Embryonic facial prominence (tissue), 1 donor: Measurements from ENCODE around the gene VCL.
A peak's percentile ranks its signal among the peaks of the same experiment; 100 is the strongest.
"Not testable (repeated sequence)": the region's sequence is repeated elsewhere in the genome, so short reads cannot be mapped to it uniquely, and the experiment has no call there.

Source experiments
- DNase-seq: peaks from one replicate; pipeline ENCODE4 v3.0.0-alpha.2; 2016; ENCODE audit errors: extremely low spot score

Gene VCL

DNA sequence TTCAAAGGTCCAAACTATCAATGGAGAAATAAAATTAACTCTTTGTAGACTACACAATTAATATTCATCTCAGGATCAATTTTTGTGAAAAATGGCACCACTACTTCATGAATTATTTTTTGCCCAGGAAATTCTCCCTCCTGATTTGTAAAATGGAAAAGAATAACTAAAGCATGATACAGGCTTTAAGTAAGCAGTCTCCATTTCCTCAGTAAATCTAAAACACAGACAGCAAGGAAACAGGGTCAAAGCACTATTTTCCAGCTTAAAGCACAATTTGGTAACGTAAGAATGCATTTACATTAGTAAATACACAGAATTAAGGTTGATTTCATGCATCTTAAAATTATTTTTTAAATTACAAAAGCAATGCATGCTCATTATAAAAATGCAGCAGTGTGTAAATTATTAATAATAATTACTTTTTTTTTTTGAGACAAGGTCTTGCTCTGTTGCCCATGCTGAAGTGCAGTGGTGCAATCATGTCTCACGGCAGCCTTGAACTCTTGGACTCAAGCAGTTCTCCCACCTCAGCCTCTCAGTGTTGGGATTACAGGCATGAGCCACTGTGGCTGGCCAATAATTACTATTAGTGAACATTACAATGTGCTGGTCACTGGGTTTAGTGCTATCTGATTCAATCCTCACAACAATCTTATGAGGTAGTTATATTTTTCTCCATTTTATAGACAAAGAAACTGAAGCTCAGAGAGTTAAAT, 26.1 kb upstream of the VCL start:
- no peak for DNase-seq

DNA sequence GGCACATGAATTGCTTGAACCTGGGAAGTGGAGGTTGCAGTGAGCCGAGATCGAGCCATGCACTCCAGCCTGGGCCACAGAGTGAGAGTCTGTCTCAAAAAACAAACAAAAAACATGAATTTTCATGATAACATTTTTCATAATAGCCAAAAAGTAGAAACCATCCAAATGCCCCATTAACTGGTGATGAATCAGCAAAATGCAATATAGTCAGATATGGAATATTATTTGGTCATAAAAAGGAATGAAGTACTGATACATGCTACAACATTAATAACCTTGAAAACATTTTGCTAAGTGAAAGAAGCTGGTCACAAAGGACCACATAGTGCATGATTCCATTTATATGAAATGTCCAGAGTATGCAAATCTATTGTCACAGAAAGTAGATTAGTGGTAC, 24.5 kb upstream of the VCL start:
- no peak for DNase-seq

DNA sequence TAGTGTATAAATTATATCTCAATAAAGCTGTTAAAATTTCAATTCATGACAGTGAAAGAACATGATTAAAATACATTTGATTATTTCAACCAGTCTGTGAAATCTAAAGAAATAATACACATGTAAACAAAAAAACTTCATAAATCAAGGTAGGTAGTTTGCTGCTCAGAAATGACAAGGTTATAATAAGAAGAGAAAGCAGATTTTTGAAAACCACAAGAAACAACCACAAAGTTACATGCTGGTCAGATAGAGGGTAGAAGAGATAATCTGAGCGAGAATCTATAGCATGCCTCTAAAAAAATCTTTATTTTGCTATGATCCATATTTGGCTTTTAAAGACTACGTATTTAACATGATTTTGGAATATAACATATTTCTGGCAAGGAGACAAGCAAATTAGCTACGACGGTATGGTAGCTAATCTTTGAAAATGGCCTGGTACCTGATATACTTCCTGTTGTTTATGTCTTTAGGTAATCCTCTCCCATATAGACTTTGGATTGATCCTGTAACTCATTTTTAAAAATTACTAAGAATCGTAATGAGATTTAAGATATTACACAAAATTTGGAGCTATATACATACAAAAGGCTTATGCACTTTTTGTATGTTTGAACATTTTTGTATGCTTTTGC, 23.5 kb upstream of the VCL start:
- no peak for DNase-seq

DNA sequence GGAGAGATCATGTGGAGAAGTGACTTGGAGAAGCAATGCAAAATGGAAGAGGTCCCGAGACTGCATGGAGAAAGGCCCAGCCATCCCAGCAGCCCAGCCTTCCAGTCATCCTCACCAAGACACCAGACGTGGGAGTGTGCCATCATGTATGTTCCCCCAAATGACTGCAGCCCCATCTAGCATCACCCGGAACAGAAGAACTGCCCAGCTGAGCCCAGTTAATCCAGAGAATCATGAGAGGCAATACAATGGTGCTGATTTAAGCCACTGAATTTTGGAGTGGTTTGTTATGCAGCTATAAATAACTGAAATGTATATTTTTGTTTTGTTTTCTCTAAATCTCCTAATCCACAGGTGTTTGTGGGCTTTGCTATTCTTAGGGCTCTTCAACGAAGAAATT, 22.5 kb upstream of the VCL start:
- DNase-seq: no peak

DNA sequence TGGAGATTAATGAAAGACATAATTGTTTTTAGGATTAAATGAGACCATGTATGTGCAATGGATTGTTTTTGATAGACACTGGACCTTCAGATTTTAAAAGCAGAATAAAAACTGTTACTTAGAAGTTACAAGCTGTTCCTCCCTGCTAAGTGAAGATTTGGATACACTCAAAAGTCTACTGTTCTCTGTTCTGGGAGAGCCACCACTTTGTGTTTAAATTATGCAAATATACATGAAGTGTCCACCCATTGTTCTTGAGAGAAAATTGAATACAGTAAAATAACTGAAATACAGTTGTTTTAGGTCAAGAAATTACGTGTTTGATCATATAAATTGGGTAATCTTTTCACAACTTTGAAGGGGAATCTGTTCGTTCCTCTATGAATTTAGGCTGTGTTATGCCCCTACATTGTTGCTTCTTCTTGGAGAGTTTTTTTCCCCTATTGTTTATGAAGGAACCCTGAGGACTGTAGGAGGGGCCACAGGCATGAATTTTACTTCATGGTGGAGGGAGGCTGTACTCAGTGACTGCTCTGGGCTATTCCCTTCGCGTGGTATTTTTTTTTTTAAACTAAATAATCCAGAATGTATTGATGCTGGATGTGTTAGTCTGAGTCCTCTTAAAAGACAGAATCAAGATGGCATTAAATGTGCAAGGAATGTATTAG, 18.6 kb upstream of the VCL start:
- DNase-seq: no peak

- DNase-seq: no peak
Observed at GRCh38 chr10:73979809-73980433, 18.0 kb upstream of the VCL start.

DNA sequence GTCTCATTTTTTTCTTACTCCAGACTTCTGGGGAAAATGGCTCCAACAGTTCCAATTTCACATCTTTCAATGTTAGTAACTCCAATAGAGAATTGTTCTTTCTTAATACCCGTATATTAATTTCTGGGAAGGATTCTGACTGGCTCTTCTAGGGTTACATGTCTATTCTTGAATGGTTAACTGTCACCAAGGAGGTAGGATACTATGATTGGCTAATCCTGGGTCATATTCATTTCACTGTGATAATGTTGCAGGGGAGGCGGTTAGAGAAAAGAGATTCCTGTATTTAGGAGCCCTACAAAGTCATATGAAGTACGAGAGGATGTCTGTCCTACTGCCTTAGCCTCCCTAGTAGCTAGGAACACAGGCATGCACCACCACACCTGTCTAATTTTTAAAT, 16.1 kb upstream of the VCL start:
- no peak for DNase-seq

DNA sequence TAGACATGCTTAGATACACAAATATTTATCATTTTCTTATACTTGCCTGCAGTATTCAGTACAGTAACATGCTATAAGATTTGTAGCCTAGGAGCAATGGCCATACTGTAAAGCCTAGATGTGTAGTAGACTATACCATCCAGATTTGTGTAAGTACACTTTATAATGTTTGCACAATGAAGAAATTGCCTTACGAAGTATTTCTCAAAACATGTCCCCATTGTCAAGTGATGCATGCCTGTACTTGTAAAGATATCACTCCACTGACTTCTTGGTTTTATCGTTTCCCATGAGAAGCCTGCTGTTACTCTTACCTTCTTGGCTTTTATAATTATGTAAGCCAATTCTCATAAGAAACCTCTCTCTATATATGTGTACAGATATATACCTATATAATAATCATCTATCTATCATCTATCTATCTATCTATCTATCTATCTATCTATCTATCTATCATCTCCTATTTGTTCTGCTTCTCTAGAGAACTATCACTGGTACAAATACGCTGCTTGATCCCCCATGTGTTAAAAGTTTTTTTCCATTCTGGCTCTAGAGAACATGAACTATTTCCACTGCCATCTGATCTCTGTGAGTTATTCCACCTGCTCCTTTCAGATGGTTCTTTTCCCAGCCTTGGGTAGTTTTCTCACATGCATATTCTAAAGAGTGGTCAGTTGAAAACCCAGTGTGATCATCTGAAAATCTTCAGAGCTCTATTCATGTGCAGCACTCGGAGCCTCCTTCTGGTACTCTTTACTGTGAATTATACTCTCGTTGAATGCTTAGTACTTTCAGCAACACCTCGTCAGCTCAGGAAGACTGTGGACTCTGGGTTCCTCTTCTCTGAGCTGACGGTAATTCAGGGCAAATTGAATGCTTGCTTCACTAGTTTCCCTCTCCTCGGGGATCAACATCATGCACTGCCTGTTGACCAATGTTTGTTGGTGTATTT, 14.5 kb upstream of the VCL start:
- DNase-seq: no peak

GRCh38 chr10:73989594-73990150, 8.2 kb upstream of the VCL start:
- no peak for DNase-seq

DNA sequence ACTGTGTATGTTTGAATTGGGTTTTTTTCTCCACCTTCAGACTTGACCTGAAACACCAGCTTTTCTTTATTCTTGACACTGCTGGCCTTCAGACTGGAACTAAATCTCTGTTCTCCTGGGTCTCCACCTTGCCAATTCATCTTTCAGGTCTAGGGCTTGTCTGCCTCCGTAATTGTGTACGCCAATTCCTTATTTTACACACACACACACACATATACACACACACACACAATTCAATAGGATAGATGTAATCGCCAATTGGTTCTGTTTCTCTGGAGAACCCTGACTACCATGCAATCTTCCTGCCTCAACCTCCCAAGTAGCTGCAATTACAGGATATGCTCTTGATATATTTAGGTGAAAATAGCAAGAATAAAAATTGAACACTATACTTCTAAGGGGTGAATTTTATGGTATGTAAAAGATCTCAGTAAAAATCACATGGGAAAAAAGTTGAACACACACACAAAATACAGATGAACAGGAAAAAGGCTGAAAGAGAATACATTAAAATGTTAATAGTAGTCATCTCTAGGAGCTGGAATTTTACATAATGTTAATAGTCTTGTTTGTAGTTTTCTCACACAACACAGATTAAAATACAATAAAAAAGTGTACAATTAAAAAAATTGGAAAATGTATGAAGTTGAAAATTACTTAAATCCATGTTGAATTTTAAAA, 6.6 kb upstream of the VCL start:
- no peak for DNase-seq

GRCh38 chr10:73991884-73992245, 6.1 kb upstream of the VCL start:
- no peak for DNase-seq

DNA sequence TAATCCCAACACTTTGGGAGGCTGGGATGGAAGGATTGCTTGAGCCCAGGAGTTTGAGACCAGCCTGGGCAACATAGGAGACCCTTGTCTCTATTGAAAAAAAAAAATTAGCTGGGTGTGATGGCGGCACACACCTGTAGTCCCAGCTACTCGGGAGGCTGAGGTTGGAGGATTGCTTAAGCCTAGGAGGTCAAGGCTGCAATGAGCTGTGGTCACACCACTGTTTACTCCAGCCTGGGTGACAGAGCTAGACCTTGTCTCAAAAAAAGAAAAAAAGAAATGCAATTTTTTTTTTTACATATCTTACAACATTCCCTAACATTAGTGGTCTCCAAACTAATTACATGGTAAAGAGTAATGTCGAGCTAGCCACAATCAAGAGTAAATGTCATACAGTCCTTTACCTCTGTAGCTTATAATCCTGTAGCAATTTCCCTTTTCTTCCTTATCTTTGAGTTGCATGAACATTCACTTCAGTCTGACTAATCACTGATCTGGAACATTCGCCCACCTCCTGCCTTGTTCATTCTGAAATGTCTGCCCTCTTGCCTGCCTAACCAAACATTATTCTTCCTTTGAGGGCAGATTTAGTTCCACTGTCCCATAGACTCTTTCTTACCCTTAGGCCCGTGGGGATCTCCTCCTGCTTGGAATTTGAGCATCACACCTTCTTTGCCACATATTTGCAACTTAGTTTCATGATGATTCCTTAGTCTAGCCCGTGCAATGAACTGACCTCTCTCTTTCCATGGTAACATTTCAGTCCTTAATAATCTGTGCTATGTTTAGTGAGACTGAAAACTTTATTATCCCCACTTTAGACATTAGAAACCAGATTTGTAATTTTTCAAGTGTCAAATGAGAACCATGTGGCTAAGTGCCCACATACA, 4.8 kb upstream of the VCL start:
- no peak for DNase-seq

DNA sequence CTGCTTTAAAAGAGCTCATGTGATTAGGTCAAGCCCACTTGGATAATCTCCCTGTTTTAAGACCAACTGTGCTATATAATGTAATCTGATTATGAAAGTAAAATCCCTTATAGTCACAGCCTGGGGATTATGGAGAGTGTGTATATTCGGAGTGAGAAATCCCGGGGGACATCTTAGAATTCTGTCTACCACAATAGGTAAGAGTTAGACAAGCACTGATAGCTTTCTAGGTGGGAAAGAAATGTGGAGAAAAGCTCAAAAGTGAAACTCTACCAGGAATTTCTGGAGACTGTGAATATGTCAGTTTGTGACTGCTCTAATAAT, 2.9 kb upstream of the VCL start:
- DNase-seq: no peak

DNA sequence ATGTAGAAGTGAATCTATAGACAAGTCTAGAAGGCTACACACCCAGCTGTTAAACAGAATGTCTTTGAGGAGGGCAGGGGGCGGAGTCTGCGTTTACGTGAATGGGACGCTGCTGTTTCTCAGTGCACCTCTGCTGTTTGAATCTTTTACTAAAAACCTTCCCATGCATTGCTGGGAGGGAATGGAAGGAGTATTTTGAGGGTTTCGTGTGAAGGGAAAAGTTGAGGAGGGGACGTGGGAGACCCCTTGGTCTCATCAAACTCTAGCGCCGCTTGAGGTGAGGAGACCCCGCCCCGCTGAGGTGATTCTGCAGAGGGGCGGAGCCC, 492 bp upstream of the VCL start:
- DNase-seq: peak; percentile 48

DNA sequence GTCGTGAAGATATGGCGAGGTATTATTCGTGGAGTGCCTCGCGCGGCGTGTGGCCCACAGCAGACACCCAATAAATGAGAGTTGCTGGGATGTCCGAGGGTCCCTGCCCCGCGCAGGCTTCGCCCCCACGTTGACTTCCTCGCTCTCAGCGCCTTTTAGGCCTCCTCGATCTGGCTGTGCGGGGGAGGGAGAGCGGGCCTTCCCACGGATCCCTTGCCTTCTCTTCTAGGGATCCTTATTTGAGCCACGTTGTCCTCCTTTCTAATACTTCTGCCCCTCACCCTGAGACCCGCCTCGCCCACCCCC, 660 bp downstream of the VCL start:
- DNase-seq: no peak

- DNase-seq: peak; percentile 33
Observed at GRCh38 chr10:73998929-73999691, 1.2 kb downstream of the VCL start.

DNA sequence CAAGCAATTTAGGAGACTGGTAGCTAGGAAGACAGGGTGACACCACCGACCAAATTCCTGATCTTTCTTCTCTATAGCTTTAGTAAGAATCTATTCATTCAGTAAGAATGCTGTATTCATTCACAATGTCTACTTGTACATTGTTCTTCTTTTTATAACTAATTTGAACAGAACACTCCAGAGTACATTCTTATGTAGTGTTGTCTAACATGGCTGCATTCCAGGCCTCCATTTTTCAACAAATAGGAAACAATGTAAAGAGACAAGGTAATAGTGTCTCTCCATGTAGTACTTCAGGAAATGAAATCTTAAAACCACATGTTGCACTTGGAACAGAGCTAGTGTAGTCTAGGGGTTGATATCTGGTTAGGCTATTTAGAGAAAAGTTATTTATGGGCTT, 1.8 kb downstream of the VCL start:
- DNase-seq: peak; percentile 40

- DNase-seq: not testable (repeated sequence)
Observed at GRCh38 chr10:74000244-74000643, 2.3 kb downstream of the VCL start.

DNA sequence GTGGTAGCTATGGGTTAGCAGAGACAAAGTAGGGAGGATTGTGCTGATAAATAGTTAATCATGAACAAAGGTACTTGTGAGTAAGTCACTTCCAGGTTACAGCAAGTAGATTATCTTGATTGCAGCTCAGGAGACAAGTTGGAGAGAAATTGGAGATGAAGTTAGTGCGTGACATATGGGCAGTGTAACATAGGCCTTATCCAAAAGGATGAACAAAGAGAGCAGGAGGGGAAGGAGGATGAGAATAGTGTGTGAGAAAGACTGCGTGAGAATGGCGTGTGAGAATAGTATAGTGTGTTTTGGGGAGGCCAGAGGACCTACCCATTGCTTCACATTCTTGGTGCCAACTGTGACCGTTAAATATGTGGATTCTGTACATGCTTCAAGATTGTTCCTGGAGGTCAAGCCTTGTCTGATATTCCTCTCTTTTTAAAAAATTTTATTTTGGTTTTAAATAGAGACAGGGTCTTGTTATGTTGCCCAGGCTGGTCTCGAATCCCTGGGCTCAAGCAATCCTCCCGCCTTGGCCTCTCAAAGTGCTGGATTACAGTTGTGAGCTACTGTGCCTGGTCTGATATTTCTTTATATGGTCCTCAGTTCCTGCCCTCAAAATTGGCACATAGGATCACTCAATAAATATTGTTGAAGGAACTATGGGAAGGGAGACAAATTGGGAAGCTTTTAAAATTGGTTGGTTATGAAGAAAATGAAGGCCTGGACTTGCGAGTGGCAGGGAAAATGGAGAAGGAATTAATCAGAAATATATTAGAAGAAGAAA, 3.2 kb downstream of the VCL start:
- DNase-seq: no peak
